GM23338 (cell line): ENCODE measurements around the gene CES3. TPM values are rescaled to one million over a fixed set of nuclear protein-coding genes. Genes with fewer than 3 reads are reported as not detected.

Experiments used
- ATAC-seq: fragments of 200-7000 bp; cut with Tn5 transposase; 3 replicates; pipeline ENCODE4 v1.9.1; 2020
- DNase-seq: peaks from one replicate; pipeline ENCODE4 v3.0.0-alpha.2; 2015; ENCODE audit warnings: low spot score
- H2AFZ ChIP-seq: fragments of 200-600 bp; sonication (generic); 2 replicates; pipeline ENCODE4 v1.8.0; 2016; ENCODE audit warnings: antibody characterized with exemption, mild to moderate bottlenecking, moderate library complexity
- H3F3A ChIP-seq: fragments of 200-600 bp; sonication (generic); replicated peaks from 2 replicates; pipeline ENCODE4 v1.8.0; 2017; ENCODE audit warnings: antibody characterized with exemption, mixed run types, low read depth
- H3K27ac ChIP-seq: fragments of 200-600 bp; sonication (generic); 2 replicates; pipeline ENCODE4 v1.6.1; 2016; ENCODE audit warnings: low read depth
- H3K27me3 ChIP-seq: fragments of 200-600 bp; sonication (generic); 2 replicates; pipeline ENCODE4 v1.8.0; 2016; ENCODE audit warnings: mild to moderate bottlenecking, mixed run types, moderate library complexity; ENCODE audit not compliant: insufficient read depth
- H3K36me3 ChIP-seq: fragments of 200-600 bp; sonication (generic); 2 replicates; pipeline ENCODE4 v1.8.0; 2016; ENCODE audit warnings: mild to moderate bottlenecking; ENCODE audit not compliant: insufficient read depth
- H3K4me1 ChIP-seq: fragments of 200-600 bp; sonication (generic); 2 replicates; pipeline ENCODE4 v1.8.0; 2016; ENCODE audit warnings: mild to moderate bottlenecking, moderate library complexity; ENCODE audit not compliant: insufficient read depth
- H3K4me2 ChIP-seq: fragments of 200-600 bp; sonication (generic); 2 replicates; pipeline ENCODE4 v1.7.1; 2017; ENCODE audit warnings: mixed run types
- H3K4me3 ChIP-seq: fragments of 200-600 bp; sonication (generic); 2 replicates; pipeline ENCODE4 v1.6.1; 2016; ENCODE audit warnings: mixed run types
- H3K79me2 ChIP-seq: fragments of 200-600 bp; sonication (generic); replicated peaks from 2 replicates; pipeline ENCODE4 v1.8.0; 2017; ENCODE audit warnings: mild to moderate bottlenecking; ENCODE audit not compliant: insufficient read depth
- H3K9me2 ChIP-seq: fragments of 200-600 bp; sonication (generic); 2 replicates; pipeline ENCODE4 v1.8.0; 2017; ENCODE audit not compliant: insufficient read depth
- H4K20me1 ChIP-seq: fragments of 200-600 bp; sonication (generic); replicated peaks from 2 replicates; pipeline ENCODE4 v1.8.0; 2017; ENCODE audit warnings: mild to moderate bottlenecking; ENCODE audit not compliant: insufficient read depth
- H3K27ac Mint-ChIP-seq: 2 replicates; pipeline ENCODE4 v1.8.0; 2020; ENCODE audit warnings: inconsistent platforms, mild to moderate bottlenecking, moderate library complexity, mixed read lengths
- H3K27me3 Mint-ChIP-seq: 3 replicates; pipeline ENCODE4 v1.8.0; 2022; ENCODE audit warnings: low read depth, mild to moderate bottlenecking, moderate library complexity, mixed read lengths, inconsistent platforms; ENCODE audit not compliant: insufficient read depth, poor library complexity
- H3K36me3 Mint-ChIP-seq: 3 replicates; pipeline ENCODE4 v1.8.0; 2021; ENCODE audit warnings: low read depth, mild to moderate bottlenecking, inconsistent platforms, moderate library complexity, mixed read lengths
- H3K4me1 Mint-ChIP-seq: 3 replicates; pipeline ENCODE4 v1.8.0; 2020; ENCODE audit warnings: mild to moderate bottlenecking, inconsistent platforms, mixed read lengths
- H3K4me3 Mint-ChIP-seq: 3 replicates; pipeline ENCODE4 v1.8.0; 2021; ENCODE audit warnings: moderate library complexity, mild to moderate bottlenecking, inconsistent platforms, mixed read lengths
- H3K9me3 Mint-ChIP-seq: 3 replicates; pipeline ENCODE4 v1.8.0; 2020; ENCODE audit warnings: moderate library complexity, mild to moderate bottlenecking, inconsistent platforms, mixed read lengths
- ETS1 ChIP-seq: IDR thresholded peaks from 2 replicates; pipeline ENCODE4 v1.6.1; 2016; ENCODE audit warnings: antibody characterized with exemption
- EZH2phosphoT487 ChIP-seq: fragments of 200-600 bp; sonication (generic); IDR thresholded peaks from one replicate; pipeline ENCODE4 v1.8.1; 2018; ENCODE audit warnings: antibody characterized with exemption; ENCODE audit not compliant: unreplicated experiment
- JUNB ChIP-seq: IDR thresholded peaks from one replicate; pipeline ENCODE4 v1.6.1; 2016; ENCODE audit warnings: antibody characterized with exemption; ENCODE audit not compliant: unreplicated experiment
- NANOG ChIP-seq: IDR thresholded peaks from 2 replicates; pipeline ENCODE4 v1.6.1; 2016; ENCODE audit warnings: antibody characterized with exemption, borderline replicate concordance
- STAT1 ChIP-seq: IDR thresholded peaks from one replicate; pipeline ENCODE4 v1.6.1; 2016; ENCODE audit warnings: antibody characterized with exemption; ENCODE audit not compliant: unreplicated experiment
- ZNF114 ChIP-seq: fragments of 250-450 bp; sonication (Bioruptor Pico); IDR thresholded peaks from 2 replicates; pipeline ENCODE4 v1.5.0; 2020; ENCODE audit warnings: mild to moderate bottlenecking, moderate library complexity
- ZNF462 ChIP-seq: fragments of 250-450 bp; sonication (Bioruptor Pico); IDR thresholded peaks from 2 replicates; pipeline ENCODE4 v1.5.0; 2020; ENCODE audit warnings: mild to moderate bottlenecking, moderate library complexity
- polyA plus RNA-seq: library from polyadenylated mRNA; unstranded; fragments of >200 nt; fragmentation: Nextera tagmentation; extraction: Ambion mirVana; gene quantifications from 2 replicates; pipeline ENCODE4 v1.2.1, GENCODE V29; 2016
- total RNA-seq: library from RNA; depleted of rRNA; stranded (reverse); fragments of >200 nt; shearing (Covaris generic); gene quantifications from 2 replicates; pipeline ENCODE4 v1.2.3, GENCODE V29; 2014
- TF ChIP-seq, protein P1 (sequence below): IDR thresholded peaks from one replicate; pipeline ENCODE4 v1.6.1; 2018; ENCODE audit warnings: antibody characterized with exemption; ENCODE audit not compliant: unreplicated experiment
- TF ChIP-seq, protein P2 (sequence below), 2 experiments: fragments of 200-600 bp in 1 of 2; sonication (generic) in 1 of 2; conservative IDR thresholded peaks; 2 replicates each; pipeline versions ENCODE4 v1.5.1 to v1.6.1; 2016 to 2017; ENCODE audit warnings: antibody characterized with exemption in 2 of 2, low read depth in 2 of 2, mild to moderate bottlenecking in 2 of 2, moderate library complexity in 1 of 2

CES3 gene
- total and polyA plus RNA-seq, 2 experiments from 2014 or later: 0.55 to 1.0 TPM

- TF ChIP-seq, protein P1, sequence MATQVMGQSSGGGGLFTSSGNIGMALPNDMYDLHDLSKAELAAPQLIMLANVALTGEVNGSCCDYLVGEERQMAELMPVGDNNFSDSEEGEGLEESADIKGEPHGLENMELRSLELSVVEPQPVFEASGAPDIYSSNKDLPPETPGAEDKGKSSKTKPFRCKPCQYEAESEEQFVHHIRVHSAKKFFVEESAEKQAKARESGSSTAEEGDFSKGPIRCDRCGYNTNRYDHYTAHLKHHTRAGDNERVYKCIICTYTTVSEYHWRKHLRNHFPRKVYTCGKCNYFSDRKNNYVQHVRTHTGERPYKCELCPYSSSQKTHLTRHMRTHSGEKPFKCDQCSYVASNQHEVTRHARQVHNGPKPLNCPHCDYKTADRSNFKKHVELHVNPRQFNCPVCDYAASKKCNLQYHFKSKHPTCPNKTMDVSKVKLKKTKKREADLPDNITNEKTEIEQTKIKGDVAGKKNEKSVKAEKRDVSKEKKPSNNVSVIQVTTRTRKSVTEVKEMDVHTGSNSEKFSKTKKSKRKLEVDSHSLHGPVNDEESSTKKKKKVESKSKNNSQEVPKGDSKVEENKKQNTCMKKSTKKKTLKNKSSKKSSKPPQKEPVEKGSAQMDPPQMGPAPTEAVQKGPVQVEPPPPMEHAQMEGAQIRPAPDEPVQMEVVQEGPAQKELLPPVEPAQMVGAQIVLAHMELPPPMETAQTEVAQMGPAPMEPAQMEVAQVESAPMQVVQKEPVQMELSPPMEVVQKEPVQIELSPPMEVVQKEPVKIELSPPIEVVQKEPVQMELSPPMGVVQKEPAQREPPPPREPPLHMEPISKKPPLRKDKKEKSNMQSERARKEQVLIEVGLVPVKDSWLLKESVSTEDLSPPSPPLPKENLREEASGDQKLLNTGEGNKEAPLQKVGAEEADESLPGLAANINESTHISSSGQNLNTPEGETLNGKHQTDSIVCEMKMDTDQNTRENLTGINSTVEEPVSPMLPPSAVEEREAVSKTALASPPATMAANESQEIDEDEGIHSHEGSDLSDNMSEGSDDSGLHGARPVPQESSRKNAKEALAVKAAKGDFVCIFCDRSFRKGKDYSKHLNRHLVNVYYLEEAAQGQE: no peak
- TF ChIP-seq JUNB (no peak), ETS1 (no peak), NANOG (no peak), STAT1 (no peak), ZNF114 (CRISPR knock-in tag) (no peak), EZH2phosphoT487 (no peak)
- TF ChIP-seq, protein P2, sequence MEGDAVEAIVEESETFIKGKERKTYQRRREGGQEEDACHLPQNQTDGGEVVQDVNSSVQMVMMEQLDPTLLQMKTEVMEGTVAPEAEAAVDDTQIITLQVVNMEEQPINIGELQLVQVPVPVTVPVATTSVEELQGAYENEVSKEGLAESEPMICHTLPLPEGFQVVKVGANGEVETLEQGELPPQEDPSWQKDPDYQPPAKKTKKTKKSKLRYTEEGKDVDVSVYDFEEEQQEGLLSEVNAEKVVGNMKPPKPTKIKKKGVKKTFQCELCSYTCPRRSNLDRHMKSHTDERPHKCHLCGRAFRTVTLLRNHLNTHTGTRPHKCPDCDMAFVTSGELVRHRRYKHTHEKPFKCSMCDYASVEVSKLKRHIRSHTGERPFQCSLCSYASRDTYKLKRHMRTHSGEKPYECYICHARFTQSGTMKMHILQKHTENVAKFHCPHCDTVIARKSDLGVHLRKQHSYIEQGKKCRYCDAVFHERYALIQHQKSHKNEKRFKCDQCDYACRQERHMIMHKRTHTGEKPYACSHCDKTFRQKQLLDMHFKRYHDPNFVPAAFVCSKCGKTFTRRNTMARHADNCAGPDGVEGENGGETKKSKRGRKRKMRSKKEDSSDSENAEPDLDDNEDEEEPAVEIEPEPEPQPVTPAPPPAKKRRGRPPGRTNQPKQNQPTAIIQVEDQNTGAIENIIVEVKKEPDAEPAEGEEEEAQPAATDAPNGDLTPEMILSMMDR (conservative IDR thresholded peaks at IDR 0.05; ENCODE audit: low read depth in 2 of 2): no peak
Measured at GRCh38 chr16:66914541-66914940, 46.5 kb upstream of the CES3 start (continued).

DNA sequence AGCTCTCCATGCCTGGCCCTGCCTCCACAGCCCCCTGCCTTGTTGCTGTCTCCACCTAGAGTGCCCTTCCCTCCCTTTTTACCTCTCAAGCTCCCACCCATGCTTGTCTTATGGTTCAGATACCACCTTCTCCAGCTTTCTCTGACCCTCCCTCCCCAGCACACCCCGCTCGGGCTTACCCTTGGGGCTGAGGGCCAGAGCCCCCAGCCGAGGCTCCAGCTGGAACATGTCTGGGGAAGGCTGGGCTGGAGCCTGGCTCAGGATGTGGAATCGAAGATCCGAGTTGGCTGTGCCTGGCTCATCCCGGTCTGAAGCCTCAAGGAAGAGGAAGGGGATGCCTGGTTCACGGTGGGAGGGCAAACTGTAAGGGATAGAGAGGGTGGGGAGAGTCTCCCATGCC is 46.0 kb upstream of the CES3 start:
- no peak overlapping the region for H3K4me3 ChIP-seq
- H3F3A ChIP-seq: no peaks in the 10 kb centered on the region
- Mint-ChIP-seq H3K4me3 (no peak overlapping the region), H3K27ac (no peak overlapping the region), H3K9me3 (no peaks in the 10 kb centered on the region; the same call in 2 of the 3 replicates), H3K4me1 (no peaks in the 10 kb centered on the region; the same call in 2 of the 3 replicates), H3K27me3 (peaks cover 9% of the 10 kb centered on the region), H3K36me3 (no peaks in the 10 kb centered on the region)
- H3K9me2 ChIP-seq: no peaks in the 10 kb centered on the region
- no peak overlapping the region for H3K27ac ChIP-seq
- H2AFZ ChIP-seq: no peak overlapping the region
- H3K79me2 ChIP-seq: no peaks in the 10 kb centered on the region
- H3K4me1 ChIP-seq: no peaks in the 10 kb centered on the region
- H3K27me3 ChIP-seq: no peaks in the 10 kb centered on the region
- H3K36me3 ChIP-seq: no peaks in the 10 kb centered on the region
- DNase-seq: no peak
- no peak for ATAC-seq
- no peaks in the 10 kb centered on the region for H4K20me1 ChIP-seq
- no peak overlapping the region for H3K4me2 ChIP-seq
- TF ChIP-seq STAT1 (no peak), NANOG (no peak), ZNF462 (no peak), ETS1 (no peak), JUNB (no peak)
